ENCODE measurements around the gene DCAF7. TPM values are rescaled to one million over a fixed set of nuclear protein-coding genes. Genes with fewer than 3 reads are reported as not detected.

DCAF7 gene
- 36.8 and 37.0 TPM in 2 replicates for total RNA-seq (2014; rRNA removed; shearing (Covaris generic))
- 52.3 and 73.7 TPM in 2 replicates for polyA plus RNA-seq (2015; cell fraction: cytosol; rRNA removed)
- polyA plus RNA-seq (2015; cell fraction: nucleus; rRNA removed), result 32.2 and 41.7 TPM in 2 replicates

GRCh38 chr17:63549946-63550816 lies at the start of gene DCAF7:
Gene DCAF7, plus strand, starts transcription at chr17:63550477. Its CDS starts 201 bp downstream, at chr17:63550678.
- in situ Hi-C loops (cut with HindIII; ENCODE audit: low pct_unique_long_range_greater_than_20kb, low sequenced_read_pairs), result no loop called here
- DNase-seq (ENCODE audit: low read depth, low spot score), result peak; percentile 100

- in situ Hi-C loops (cut with HindIII; ENCODE audit: low pct_unique_long_range_greater_than_20kb, low sequenced_read_pairs), result no loop called here
- DNase-seq (ENCODE audit: low read depth, low spot score), result no peak
Measured at GRCh38 chr17:63500543-63501390, 49.5 kb upstream of the DCAF7 start.

- no peak for DNase-seq (ENCODE audit: low read depth, low spot score)
- in situ Hi-C loops (cut with HindIII; ENCODE audit: low pct_unique_long_range_greater_than_20kb, low sequenced_read_pairs), result no loop called here
Measured at GRCh38 chr17:63503341-63503705, 47.0 kb upstream of the DCAF7 start.

GRCh38 chr17:63504261-63504660 lies 46.0 kb upstream of the DCAF7 start:
- in situ Hi-C loops (cut with HindIII; ENCODE audit: low pct_unique_long_range_greater_than_20kb, low sequenced_read_pairs), result no loop called here
- DNase-seq (ENCODE audit: low read depth, low spot score), result no peak

- DNase-seq (ENCODE audit: low read depth, low spot score), result no peak
- in situ Hi-C loops (cut with HindIII; ENCODE audit: low pct_unique_long_range_greater_than_20kb, low sequenced_read_pairs), result no loop called here
Measured at GRCh38 chr17:63505341-63505740, 44.9 kb upstream of the DCAF7 start.

GRCh38 chr17:63506627-63507026 lies 43.6 kb upstream of the DCAF7 start:
- DNase-seq (ENCODE audit: low read depth, low spot score), result no peak
- in situ Hi-C loops (cut with HindIII; ENCODE audit: low pct_unique_long_range_greater_than_20kb, low sequenced_read_pairs), result no loop called here

- in situ Hi-C loops (cut with HindIII; ENCODE audit: low pct_unique_long_range_greater_than_20kb, low sequenced_read_pairs), result no loop called here
- no peak for DNase-seq (ENCODE audit: low read depth, low spot score)
Measured at GRCh38 chr17:63511331-63511730, 38.9 kb upstream of the DCAF7 start.

- in situ Hi-C loops (cut with HindIII; ENCODE audit: low pct_unique_long_range_greater_than_20kb, low sequenced_read_pairs), result no loop called here
- DNase-seq (ENCODE audit: low read depth, low spot score), result no peak
Measured at GRCh38 chr17:63512388-63512787, 37.9 kb upstream of the DCAF7 start.

GRCh38 chr17:63512896-63513644 lies 37.2 kb upstream of the DCAF7 start:
- in situ Hi-C loops (cut with HindIII; ENCODE audit: low pct_unique_long_range_greater_than_20kb, low sequenced_read_pairs), result no loop called here

GRCh38 chr17:63514477-63514876 lies 35.8 kb upstream of the DCAF7 start:
- DNase-seq (ENCODE audit: low read depth, low spot score), result no peak
- in situ Hi-C loops (cut with HindIII; ENCODE audit: low pct_unique_long_range_greater_than_20kb, low sequenced_read_pairs), result no loop called here

More at GRCh38 chr17:63512896-63513644, 37.2 kb upstream of the DCAF7 start:
- DNase-seq (ENCODE audit: low read depth, low spot score), result no peak

GRCh38 chr17:63514974-63515373 lies 35.3 kb upstream of the DCAF7 start:
- in situ Hi-C loops (cut with HindIII; ENCODE audit: low pct_unique_long_range_greater_than_20kb, low sequenced_read_pairs), result no loop called here

GRCh38 chr17:63515426-63515825 lies 34.9 kb upstream of the DCAF7 start:
- in situ Hi-C loops (cut with HindIII; ENCODE audit: low pct_unique_long_range_greater_than_20kb, low sequenced_read_pairs), result no loop called here
- no peak for DNase-seq (ENCODE audit: low read depth, low spot score)

More at GRCh38 chr17:63514974-63515373, 35.3 kb upstream of the DCAF7 start:
- no peak for DNase-seq (ENCODE audit: low read depth, low spot score)

- in situ Hi-C loops (cut with HindIII; ENCODE audit: low pct_unique_long_range_greater_than_20kb, low sequenced_read_pairs), result no loop called here
- no peak for DNase-seq (ENCODE audit: low read depth, low spot score)
Measured at GRCh38 chr17:63516910-63517824, 33.1 kb upstream of the DCAF7 start.

- DNase-seq (ENCODE audit: low read depth, low spot score), result no peak
- in situ Hi-C loops (cut with HindIII; ENCODE audit: low pct_unique_long_range_greater_than_20kb, low sequenced_read_pairs), result no loop called here
Measured at GRCh38 chr17:63517825-63518534, 32.3 kb upstream of the DCAF7 start.

- DNase-seq (ENCODE audit: low read depth, low spot score), result no peak
- in situ Hi-C loops (cut with HindIII; ENCODE audit: low pct_unique_long_range_greater_than_20kb, low sequenced_read_pairs), result no loop called here
Measured at GRCh38 chr17:63519116-63519881, 31.0 kb upstream of the DCAF7 start.

Data from SK-MEL-5 (cell line).